ENCODE measurements around the gene ASCC3.
"Not testable (repeated sequence)": the region's sequence is repeated elsewhere in the genome, so short reads cannot be mapped to it uniquely, and the experiment has no call there.

Gene ASCC3

GRCh38 chr6:100657678-100658330 is 223.3 kb downstream of the ASCC3 start:
- DNase-seq (ENCODE audit: low read depth) = peak; percentile 70

GRCh38 chr6:100641147-100641546 is 240.0 kb downstream of the ASCC3 start:
- not testable (repeated sequence) for DNase-seq (ENCODE audit: low read depth)

GRCh38 chr6:100633096-100633777 is 247.9 kb downstream of the ASCC3 start:
- peak; percentile 90 for DNase-seq (ENCODE audit: low read depth)

GRCh38 chr6:100630536-100630935 is 250.6 kb downstream of the ASCC3 start:
- DNase-seq (ENCODE audit: low read depth) = no peak

GRCh38 chr6:100627911-100628758 is 253.0 kb downstream of the ASCC3 start:
- no peak for DNase-seq (ENCODE audit: low read depth)

- DNase-seq (ENCODE audit: low read depth) = no peak
Observed at GRCh38 chr6:100626721-100627120, 254.4 kb downstream of the ASCC3 start.

- DNase-seq (ENCODE audit: low read depth) = peak; percentile 80
Observed at GRCh38 chr6:100622907-100623692, 258.0 kb downstream of the ASCC3 start.

- peak; percentile 93 for DNase-seq (ENCODE audit: low read depth)
Observed at GRCh38 chr6:100620085-100620840, 260.9 kb downstream of the ASCC3 start.

- DNase-seq (ENCODE audit: low read depth) = no peak
Observed at GRCh38 chr6:100618351-100618671, 262.8 kb downstream of the ASCC3 start.

- peak; percentile 82 for DNase-seq (ENCODE audit: low read depth)
Observed at GRCh38 chr6:100617633-100618350, 263.3 kb downstream of the ASCC3 start.

GRCh38 chr6:100614933-100615332 is 266.2 kb downstream of the ASCC3 start:
- no peak for DNase-seq (ENCODE audit: low read depth)

- DNase-seq (ENCODE audit: low read depth) = no peak
Observed at GRCh38 chr6:100614386-100614785, 266.7 kb downstream of the ASCC3 start.

- peak; percentile 4 for DNase-seq (ENCODE audit: low read depth)
Observed at GRCh38 chr6:100613656-100614055, 267.5 kb downstream of the ASCC3 start.

- DNase-seq (ENCODE audit: low read depth) = no peak
Observed at GRCh38 chr6:100612094-100612493, 269.0 kb downstream of the ASCC3 start.

- no peak for DNase-seq (ENCODE audit: low read depth)
Observed at GRCh38 chr6:100599088-100599770, 281.9 kb downstream of the ASCC3 start.

- no peak for DNase-seq (ENCODE audit: low read depth)
Observed at GRCh38 chr6:100595456-100595855, 285.7 kb downstream of the ASCC3 start.

- no peak for DNase-seq (ENCODE audit: low read depth)
Observed at GRCh38 chr6:100593522-100593921, 287.6 kb downstream of the ASCC3 start.

- no peak for DNase-seq (ENCODE audit: low read depth)
Observed at GRCh38 chr6:100592929-100593328, 288.2 kb downstream of the ASCC3 start.

GRCh38 chr6:100577425-100577824 is 303.7 kb downstream of the ASCC3 start:
- no peak for DNase-seq (ENCODE audit: low read depth)

- no peak for DNase-seq (ENCODE audit: low read depth)
Observed at GRCh38 chr6:100575921-100576320, 305.2 kb downstream of the ASCC3 start.
